Measurements from ENCODE around the gene LIPE. TPM values are rescaled to one million over a fixed set of nuclear protein-coding genes. Genes with fewer than 3 reads are reported as not detected.
"Not testable (repeated sequence)": the region's sequence is repeated elsewhere in the genome, so short reads cannot be mapped to it uniquely, and the experiment has no call there.

The LIPE gene
- total RNA-seq, 4 donors from 2014 or later = 77.1 to 717 (median 234) TPM

DNA sequence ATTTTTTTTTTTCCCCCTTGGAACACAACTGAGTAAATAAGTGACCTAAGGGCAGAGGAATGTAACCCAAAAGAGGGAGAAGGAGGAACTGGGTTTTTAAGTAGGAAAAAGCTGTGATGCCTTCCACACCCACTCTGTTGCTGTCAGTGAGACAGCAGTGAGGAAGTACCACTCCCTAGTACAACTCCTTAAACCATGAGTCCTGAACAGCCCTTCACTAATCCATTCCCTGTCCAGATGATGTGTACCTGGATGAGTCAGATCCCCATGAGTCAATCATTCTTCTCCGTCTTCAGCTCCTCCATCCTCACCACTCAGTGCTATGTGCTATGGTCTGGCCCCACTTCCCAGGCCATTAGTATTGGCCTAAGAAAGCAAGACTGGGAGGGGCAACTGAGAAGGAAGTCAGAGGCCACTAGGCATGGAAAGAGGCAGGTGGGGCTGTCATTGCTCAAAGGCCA, 28.5 kb upstream of the LIPE start:
- Histone ChIP-seq H3K36me3 (no peaks in the 10 kb centered on the region), H3K9me3 (no peaks in the 10 kb centered on the region), H3K27ac (no peak overlapping the region), H3K27me3 (no peaks in the 10 kb centered on the region), H3K4me3 (no peak overlapping the region), H3K4me1 (peaks cover 0 to 12% (median 0%) of the 10 kb centered on the region in 4 donors)
- no peak for DNase-seq (ENCODE audit: low spot score in 2 of 2)
- no peak for TF ChIP-seq EP300 (IDR thresholded peaks at IDR 0.05)
- TF ChIP-seq POLR2A (IDR thresholded peaks at IDR 0.05) = no peak
- TF ChIP-seq, protein P1, sequence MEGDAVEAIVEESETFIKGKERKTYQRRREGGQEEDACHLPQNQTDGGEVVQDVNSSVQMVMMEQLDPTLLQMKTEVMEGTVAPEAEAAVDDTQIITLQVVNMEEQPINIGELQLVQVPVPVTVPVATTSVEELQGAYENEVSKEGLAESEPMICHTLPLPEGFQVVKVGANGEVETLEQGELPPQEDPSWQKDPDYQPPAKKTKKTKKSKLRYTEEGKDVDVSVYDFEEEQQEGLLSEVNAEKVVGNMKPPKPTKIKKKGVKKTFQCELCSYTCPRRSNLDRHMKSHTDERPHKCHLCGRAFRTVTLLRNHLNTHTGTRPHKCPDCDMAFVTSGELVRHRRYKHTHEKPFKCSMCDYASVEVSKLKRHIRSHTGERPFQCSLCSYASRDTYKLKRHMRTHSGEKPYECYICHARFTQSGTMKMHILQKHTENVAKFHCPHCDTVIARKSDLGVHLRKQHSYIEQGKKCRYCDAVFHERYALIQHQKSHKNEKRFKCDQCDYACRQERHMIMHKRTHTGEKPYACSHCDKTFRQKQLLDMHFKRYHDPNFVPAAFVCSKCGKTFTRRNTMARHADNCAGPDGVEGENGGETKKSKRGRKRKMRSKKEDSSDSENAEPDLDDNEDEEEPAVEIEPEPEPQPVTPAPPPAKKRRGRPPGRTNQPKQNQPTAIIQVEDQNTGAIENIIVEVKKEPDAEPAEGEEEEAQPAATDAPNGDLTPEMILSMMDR (IDR thresholded peaks at IDR 0.05) = no peak
- WGBS, 2 donors = 84 to 94% methylated on average over 1 of the region's 1 CpG

DNA sequence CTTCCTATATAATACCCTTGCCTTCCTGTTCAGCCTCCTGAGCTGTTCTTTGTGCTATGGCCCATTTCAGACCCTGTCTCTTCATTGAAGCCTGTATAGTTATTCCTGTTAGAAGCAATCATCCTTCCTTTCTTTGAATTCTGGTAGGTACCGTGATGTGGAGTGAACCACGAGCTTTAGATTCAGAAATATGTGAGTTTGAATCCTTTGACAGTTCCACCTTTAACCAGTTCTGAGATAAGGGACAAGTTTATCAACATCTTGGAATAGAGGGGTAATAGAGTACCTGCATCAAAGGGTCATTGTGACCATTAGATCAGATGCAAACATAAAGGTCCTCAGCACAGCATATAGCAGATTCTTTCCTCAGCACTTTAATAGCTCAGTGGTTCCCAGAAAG, 27.9 kb upstream of the LIPE start:
- no peak for TF ChIP-seq EP300 (IDR thresholded peaks at IDR 0.05)
- TF ChIP-seq POLR2A (IDR thresholded peaks at IDR 0.05) = no peak
- TF ChIP-seq, protein P1 (IDR thresholded peaks at IDR 0.05) = no peak
- no peak for DNase-seq (ENCODE audit: low spot score in 2 of 2)
- no peaks in the 10 kb centered on the region for H3K36me3 ChIP-seq
- 87 to 90% methylated on average over 2 of the region's 2 CpGs for WGBS, 2 donors
- no peaks in the 10 kb centered on the region for H3K9me3 ChIP-seq
- no peak overlapping the region for H3K4me3 ChIP-seq
- H3K27ac ChIP-seq = no peak overlapping the region
- no peaks in the 10 kb centered on the region for H3K27me3 ChIP-seq
- peaks cover 0 to 16% (median 0%) of the 10 kb centered on the region in 4 donors for H3K4me1 ChIP-seq

DNA sequence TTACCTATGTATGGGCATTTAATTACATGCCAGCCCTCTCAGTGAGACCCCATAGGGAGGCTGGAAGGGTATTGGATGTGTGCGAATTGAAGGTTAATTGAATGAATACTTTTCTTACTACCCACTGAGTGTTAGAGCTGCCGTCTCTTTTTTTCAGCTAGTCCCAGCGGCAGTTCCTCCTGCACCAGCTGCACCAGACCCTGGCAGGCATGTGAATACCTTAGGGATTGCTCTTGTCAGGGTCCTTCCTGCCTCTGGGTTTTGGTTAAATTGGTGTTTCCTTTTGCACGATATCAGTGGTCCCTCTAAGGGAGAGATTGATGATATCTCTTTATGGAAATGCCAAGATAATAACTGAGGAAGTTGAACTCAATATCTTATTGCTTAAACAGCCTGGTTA, 25.4 kb upstream of the LIPE start:
- 66 to 71% methylated on average over 4 of the region's 4 CpGs for WGBS, 2 donors
- H3K9me3 ChIP-seq = no peaks in the 10 kb centered on the region
- TF ChIP-seq POLR2A (IDR thresholded peaks at IDR 0.05) (no peak), EP300 (IDR thresholded peaks at IDR 0.05) (no peak)
- TF ChIP-seq, protein P1 (IDR thresholded peaks at IDR 0.05) = no peak
- no peaks in the 10 kb centered on the region for H3K27me3 ChIP-seq
- H3K4me3 ChIP-seq = no peak overlapping the region
- H3K4me1 ChIP-seq = peaks cover 0 to 16% (median 0%) of the 10 kb centered on the region in 4 donors
- no peaks in the 10 kb centered on the region for H3K36me3 ChIP-seq
- DNase-seq (ENCODE audit: low spot score in 2 of 2) = no peak
- no peak overlapping the region for H3K27ac ChIP-seq

DNA sequence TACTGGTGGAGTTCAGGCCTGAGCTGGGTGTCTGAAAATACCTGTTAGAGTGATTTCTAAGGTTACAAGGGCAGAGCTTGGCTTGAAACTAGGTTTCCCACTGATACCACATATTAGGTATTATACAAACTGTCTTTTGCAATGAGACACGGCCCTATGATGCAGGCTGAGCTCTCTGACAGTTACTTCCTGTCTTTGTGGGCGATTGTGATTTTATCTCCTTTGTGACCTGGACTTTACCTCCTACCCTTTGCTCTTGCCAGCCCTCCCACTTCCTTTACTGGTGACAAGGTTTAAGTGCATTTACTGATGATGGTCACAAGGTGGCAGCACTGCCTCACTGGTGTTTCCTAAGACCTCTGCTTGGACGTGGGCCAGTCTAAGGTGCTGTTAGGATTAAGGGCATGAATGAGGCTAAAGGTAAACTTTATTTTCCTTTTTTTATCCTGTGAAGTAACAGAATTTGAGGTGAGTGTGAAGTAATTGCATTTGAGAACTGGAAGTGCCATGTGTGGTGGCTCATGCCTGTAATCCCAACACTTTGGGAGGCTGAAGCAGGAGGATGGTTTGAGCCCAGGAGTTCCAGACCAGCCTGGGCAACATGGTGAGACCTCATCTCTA, 23.2 kb upstream of the LIPE start:
- H3K27ac ChIP-seq = no peak overlapping the region

DNA sequence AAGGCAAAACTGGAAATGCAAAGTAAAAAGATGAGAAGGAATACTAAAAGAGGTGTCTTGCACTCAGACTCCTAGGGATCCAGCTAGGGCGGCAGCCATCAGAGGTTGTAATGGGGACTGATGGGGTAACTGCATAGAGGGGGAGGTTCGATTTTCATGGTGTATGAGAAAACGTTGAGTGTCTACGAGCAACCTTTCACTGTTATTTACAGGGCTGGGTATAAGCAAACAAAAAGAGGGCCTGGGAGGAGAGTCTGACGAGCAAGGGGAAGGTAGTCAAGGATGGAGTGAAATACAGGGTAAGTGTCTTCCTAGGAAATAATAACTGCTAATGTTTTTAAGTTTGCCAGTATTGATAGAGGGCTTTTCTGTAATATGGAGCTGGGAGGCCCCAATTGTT, 21.1 kb upstream of the LIPE start:
- H3K4me3 ChIP-seq; H3K27ac ChIP-seq; H3K36me3 ChIP-seq; H3K9me3 ChIP-seq; H3K27me3 ChIP-seq; H3K4me1 ChIP-seq; DNase-seq (ENCODE audit: low spot score in 2 of 2): not testable (repeated sequence)
- WGBS, 2 donors = 79% methylated on average over 5 of the region's 5 CpGs

More for the DNA sequence above, 23.2 kb upstream of the LIPE start:
- Histone ChIP-seq H3K4me3 (no peak overlapping the region), H3K27me3 (no peaks in the 10 kb centered on the region), H3K36me3 (no peaks in the 10 kb centered on the region), H3K4me1 (peaks cover 0 to 9% (median 0%) of the 10 kb centered on the region in 4 donors), H3K9me3 (no peaks in the 10 kb centered on the region)
- WGBS, 2 donors = 1 to 5% methylated on average over 3 of the region's 3 CpGs
- peak in 1 of 2 donors; percentile 64 for TF ChIP-seq EP300 (IDR thresholded peaks at IDR 0.05)
- no peak for TF ChIP-seq POLR2A (IDR thresholded peaks at IDR 0.05)
- TF ChIP-seq, protein P1 (IDR thresholded peaks at IDR 0.05) = peak; percentile 80 to 93 (median 86)
- peak; percentile 64 to 86 for DNase-seq (ENCODE audit: low spot score in 2 of 2)

Measured in tibial nerve (tissue), 4 donors.